Duodenal mucosa (tissue), 2 donors: Measurements from ENCODE around the gene PRIMA1.

Experiments
- H3K27ac ChIP-seq: one replicate; pipeline ENCODE4 v1.7.0; 2013; ENCODE audit warnings: low read depth, low read length
- H3K27me3 ChIP-seq, 2 donors: one replicate each; pipeline ENCODE4 v1.7.0; 2013; ENCODE audit warnings: low read length in 2 of 2, control low read depth in 1 of 2; ENCODE audit not compliant: insufficient read depth in 2 of 2, control insufficient read depth in 1 of 2
- H3K36me3 ChIP-seq, 2 donors: one replicate each; pipeline ENCODE4 v1.7.0; 2013; ENCODE audit warnings: low read length in 2 of 2, control low read depth in 1 of 2; ENCODE audit not compliant: insufficient read depth in 2 of 2, control insufficient read depth in 1 of 2
- H3K4me1 ChIP-seq, 2 donors: one replicate each; pipeline ENCODE4 v1.7.0; 2013; ENCODE audit warnings: low read length in 2 of 2, control low read depth in 1 of 2; ENCODE audit not compliant: insufficient read depth in 2 of 2, control insufficient read depth in 1 of 2
- H3K4me3 ChIP-seq, 2 donors: one replicate each; pipeline ENCODE4 v1.7.0; 2013; ENCODE audit warnings: low read length in 2 of 2, low read depth in 1 of 2
- H3K9ac ChIP-seq, 2 donors: one replicate each; pipeline ENCODE4 v1.7.0; 2013; ENCODE audit warnings: low read length in 2 of 2, low read depth in 1 of 2
- H3K9me3 ChIP-seq, 2 donors: one replicate each; pipeline ENCODE4 v1.7.0; 2013; ENCODE audit warnings: low read length in 2 of 2, control low read depth in 1 of 2; ENCODE audit not compliant: control insufficient read depth in 1 of 2

The PRIMA1 gene

GRCh38 chr14:93784878-93785277 lies 3.4 kb downstream of the PRIMA1 start:
- Histone ChIP-seq H3K27me3 (peaks cover 5 to 6% of the 10 kb centered on the region in 2 donors), H3K4me3 (no peak overlapping the region), H3K9ac (no peak overlapping the region), H3K27ac (no peak overlapping the region), H3K36me3 (no peaks in the 10 kb centered on the region), H3K9me3 (no peaks in the 10 kb centered on the region), H3K4me1 (peaks cover 0 to 4% of the 10 kb centered on the region in 2 donors)

DNA sequence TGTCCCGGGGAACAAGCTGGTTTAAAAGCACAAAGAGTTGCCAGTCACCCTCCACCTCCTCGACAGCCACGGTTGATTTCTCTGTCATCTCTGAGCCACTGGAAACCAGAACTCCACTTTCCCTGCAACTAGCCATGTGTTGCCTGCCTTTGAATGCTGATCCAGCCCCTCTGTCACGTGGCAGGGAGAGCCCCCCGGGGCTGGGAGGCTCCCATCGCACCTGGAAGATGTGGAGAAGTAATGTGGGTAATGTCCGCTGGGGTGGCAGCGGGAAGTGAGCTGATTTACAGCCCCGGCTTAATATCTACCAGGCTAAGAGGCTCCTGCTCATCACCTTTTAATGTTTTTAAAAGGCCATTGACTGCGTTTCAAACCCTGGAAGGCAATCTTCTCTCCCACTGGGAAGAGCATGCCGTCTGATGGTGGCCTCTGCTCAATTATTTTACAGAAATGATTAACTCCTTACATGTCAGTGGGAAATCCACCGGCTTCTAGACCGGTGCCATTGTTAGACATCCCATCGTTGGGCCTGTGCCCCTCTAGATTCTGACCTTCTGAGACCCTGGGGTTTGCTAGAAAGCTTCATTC lies 7.4 kb downstream of the PRIMA1 start:
- Histone ChIP-seq H3K4me1 (no peaks in the 10 kb centered on the region), H3K27ac (no peak overlapping the region), H3K4me3 (no peak overlapping the region), H3K27me3 (no peaks in the 10 kb centered on the region), H3K9ac (no peak overlapping the region), H3K36me3 (no peaks in the 10 kb centered on the region), H3K9me3 (no peaks in the 10 kb centered on the region)

GRCh38 chr14:93778856-93779629 lies 9.2 kb downstream of the PRIMA1 start:
- Histone ChIP-seq H3K9me3 (no peaks in the 10 kb centered on the region), H3K4me3 (no peak overlapping the region), H3K27me3 (no peaks in the 10 kb centered on the region), H3K36me3 (no peaks in the 10 kb centered on the region), H3K4me1 (no peaks in the 10 kb centered on the region), H3K9ac (no peak overlapping the region), H3K27ac (no peak overlapping the region)

DNA sequence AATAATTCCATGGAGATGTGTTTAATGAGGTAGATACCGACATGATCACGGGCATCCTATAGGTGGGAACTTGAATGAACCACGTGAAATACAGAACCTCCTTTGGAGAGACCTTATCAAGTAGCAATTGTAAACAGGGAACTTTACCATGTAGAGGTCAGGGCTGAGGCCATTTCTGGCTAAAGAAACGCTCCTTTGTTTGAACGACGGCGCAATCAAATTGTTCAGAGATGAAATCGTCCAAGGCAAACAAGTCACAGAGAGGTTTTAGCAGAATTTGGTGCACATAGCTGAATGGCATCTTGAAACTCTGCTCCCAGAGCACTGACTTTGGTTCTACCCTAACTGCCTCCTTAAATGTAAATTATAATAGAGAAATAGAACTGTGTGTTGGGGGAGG lies 9.8 kb downstream of the PRIMA1 start:
- Histone ChIP-seq H3K27ac (no peak overlapping the region), H3K27me3 (no peaks in the 10 kb centered on the region), H3K4me3 (no peak overlapping the region), H3K36me3 (no peaks in the 10 kb centered on the region), H3K4me1 (no peaks in the 10 kb centered on the region), H3K9me3 (no peaks in the 10 kb centered on the region), H3K9ac (no peak overlapping the region)

DNA sequence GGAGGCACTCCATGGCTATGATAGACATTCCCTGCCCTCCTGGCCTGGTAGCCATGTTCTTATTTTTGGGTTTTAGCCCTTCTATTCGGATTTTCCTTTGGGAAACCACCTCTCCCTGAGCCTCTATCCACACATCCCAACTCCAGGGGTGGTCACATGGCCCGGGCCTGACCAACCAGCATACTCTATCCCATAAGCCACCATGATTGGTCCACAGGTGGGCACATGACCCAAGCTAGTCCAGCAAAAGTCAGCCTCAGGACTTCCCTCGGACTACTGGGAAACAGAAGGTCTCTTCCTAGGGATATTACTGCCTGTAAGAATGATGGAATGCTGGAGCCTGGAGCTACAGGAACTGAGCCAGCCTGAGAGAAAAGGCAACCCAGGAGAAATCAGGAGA lies 12.5 kb downstream of the PRIMA1 start:
- Histone ChIP-seq H3K36me3 (no peaks in the 10 kb centered on the region), H3K27me3 (no peaks in the 10 kb centered on the region), H3K9me3 (no peaks in the 10 kb centered on the region), H3K27ac (no peak overlapping the region), H3K4me1 (no peaks in the 10 kb centered on the region), H3K4me3 (no peak overlapping the region), H3K9ac (no peak overlapping the region)

DNA sequence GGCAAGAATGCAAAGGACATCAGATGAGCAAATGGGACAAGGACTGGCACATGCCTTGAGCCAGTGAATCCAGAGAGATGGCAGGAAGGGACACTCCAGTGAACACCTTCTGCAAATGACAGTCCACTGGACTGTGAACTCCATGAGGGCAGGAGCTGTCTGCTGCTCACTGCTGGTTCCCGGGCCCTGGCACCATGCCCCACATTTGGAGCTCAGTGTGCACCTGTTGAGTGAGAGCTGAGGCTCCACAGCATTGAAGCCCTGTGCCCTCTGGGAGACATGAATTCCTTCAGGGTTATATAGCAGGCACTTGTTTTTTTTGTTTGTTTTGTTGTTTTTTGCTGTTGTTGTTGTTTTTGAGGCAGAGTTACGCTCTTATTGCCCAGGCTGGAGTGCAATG lies 13.1 kb downstream of the PRIMA1 start:
- Histone ChIP-seq H3K27me3 (no peaks in the 10 kb centered on the region), H3K9ac (no peak overlapping the region), H3K4me1 (no peaks in the 10 kb centered on the region), H3K27ac (no peak overlapping the region), H3K4me3 (no peak overlapping the region), H3K36me3 (no peaks in the 10 kb centered on the region), H3K9me3 (no peaks in the 10 kb centered on the region)

DNA sequence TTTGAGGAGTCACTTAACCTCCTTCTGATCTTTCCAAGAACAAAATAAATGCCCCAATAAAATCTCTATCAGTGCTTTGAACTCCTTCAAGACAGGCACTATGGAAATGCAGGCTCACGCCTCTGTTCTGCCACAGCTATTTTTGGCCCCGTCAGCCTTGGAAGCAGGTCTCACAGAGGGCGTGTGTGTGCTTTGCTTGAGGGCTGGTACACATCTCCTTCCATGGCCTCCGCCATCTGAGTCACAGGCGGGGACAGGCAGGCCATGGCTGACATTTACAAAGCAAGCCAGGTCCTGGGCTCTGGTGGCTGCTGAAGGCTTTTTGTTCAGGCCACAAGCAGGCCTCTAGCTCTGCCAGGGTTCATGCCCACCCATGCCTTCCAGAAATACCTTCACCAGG lies 16.0 kb downstream of the PRIMA1 start:
- no peaks in the 10 kb centered on the region for H3K36me3 ChIP-seq
- H3K4me1 ChIP-seq = no peaks in the 10 kb centered on the region
- H3K9ac ChIP-seq = no peak overlapping the region
- H3K9me3 ChIP-seq = no peaks in the 10 kb centered on the region
- no peak overlapping the region for H3K4me3 ChIP-seq
- H3K27me3 ChIP-seq = no peaks in the 10 kb centered on the region
- no peak overlapping the region for H3K27ac ChIP-seq

DNA sequence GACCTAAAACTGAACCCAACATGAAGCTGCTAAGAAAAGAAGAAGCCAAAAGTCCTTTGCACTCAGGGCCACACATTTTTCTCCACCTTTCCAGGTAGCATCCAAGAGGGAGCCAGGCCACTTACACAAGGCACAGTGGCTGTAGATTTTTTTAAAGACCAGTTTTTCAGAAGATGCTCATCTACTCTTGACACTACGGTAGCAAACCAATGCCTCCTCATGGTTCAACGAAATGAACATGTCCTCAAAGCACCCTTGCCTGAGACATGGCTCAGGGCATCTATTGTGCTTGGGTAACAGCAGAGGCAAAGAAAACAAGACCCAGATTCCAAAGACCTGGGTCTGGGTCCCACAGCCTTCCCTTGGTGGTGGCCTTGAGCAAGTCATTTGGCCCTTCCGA lies 22.3 kb downstream of the PRIMA1 start:
- no peaks in the 10 kb centered on the region for H3K9me3 ChIP-seq
- H3K9ac ChIP-seq = no peak overlapping the region
- H3K36me3 ChIP-seq = no peaks in the 10 kb centered on the region
- no peaks in the 10 kb centered on the region for H3K4me1 ChIP-seq
- H3K27me3 ChIP-seq = no peaks in the 10 kb centered on the region
- H3K27ac ChIP-seq = no peak overlapping the region
- no peak overlapping the region for H3K4me3 ChIP-seq

DNA sequence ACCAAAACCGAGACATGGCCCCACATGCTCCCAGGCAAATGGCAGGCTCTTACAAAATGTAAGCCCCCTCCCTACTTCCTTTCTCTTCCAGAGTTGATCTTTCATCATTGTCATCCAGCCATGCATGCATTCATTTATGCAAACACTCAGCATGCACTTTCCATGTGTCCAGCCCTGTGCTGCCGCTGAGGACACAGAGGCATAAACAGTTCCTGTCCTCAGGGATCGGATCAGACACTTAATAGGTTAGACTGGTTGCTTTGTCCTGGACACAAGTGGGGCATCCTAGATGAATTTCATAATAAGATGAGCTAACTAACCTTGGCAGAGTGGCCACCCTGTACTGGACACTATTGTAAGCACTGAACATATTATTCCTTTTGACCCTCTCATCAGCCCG lies 23.1 kb downstream of the PRIMA1 start:
- no peaks in the 10 kb centered on the region for H3K36me3 ChIP-seq
- H3K9me3 ChIP-seq = no peaks in the 10 kb centered on the region
- no peak overlapping the region for H3K4me3 ChIP-seq
- H3K9ac ChIP-seq = no peak overlapping the region
- H3K27me3 ChIP-seq = no peaks in the 10 kb centered on the region
- H3K27ac ChIP-seq = no peak overlapping the region
- H3K4me1 ChIP-seq = no peaks in the 10 kb centered on the region

- H3K36me3 ChIP-seq = no peaks in the 10 kb centered on the region
- H3K27me3 ChIP-seq = no peaks in the 10 kb centered on the region
- H3K4me1 ChIP-seq = peaks cover 0 to 5% of the 10 kb centered on the region in 2 donors
- H3K9ac ChIP-seq = no peak overlapping the region
- no peak overlapping the region for H3K4me3 ChIP-seq
- no peaks in the 10 kb centered on the region for H3K9me3 ChIP-seq
- no peak overlapping the region for H3K27ac ChIP-seq
These were observed 24.1 kb downstream of the PRIMA1 start for GRCh38 chr14:93764211-93764659.
